ENCODE results near the gene STK24. TPM values are rescaled to one million over a fixed set of nuclear protein-coding genes. Genes with fewer than 3 reads are reported as not detected.

Gene STK24
- total RNA-seq, 2 donors from 2014 or later: 50.8 to 80.3 TPM

DNA sequence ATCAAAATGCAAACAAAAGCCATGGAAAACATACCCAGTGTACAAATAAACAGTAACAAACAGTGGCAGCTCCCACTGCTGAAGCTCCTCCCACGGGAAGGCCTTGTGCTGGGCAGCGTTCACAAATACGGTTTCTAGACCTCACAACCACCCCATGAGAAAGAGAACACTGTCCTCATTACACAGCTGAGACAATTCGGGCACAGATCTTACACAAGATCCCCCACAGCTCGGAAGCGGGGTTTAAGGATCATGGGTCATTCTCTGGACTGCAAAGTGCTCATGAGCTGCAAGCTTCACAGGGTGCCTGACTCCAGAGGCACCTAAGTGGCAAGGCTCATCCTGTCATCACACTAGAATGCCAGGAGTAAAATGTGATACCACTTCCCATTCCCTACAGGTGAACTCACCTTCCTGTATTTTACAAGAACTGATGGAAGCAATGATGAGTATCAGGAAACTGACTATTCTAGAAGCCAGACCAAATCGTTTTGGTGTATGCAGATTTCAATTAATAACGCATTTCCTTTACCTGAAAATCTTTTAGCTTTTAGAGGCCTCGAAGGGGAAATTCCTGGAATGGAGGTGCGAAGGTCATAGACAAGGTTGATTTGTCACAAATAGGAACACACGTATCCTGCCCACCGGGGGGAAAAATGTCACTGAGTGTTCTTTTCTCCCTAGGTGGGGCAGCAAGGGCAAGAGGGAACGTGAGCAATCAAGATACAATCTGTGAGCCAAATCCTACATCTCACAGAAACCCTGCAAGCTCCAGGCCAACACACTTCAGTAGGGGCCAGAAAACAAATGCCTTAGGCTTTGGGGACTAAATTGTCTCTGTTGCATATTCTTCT is 41.2 kb downstream of the STK24 start:
- Histone ChIP-seq H3K4me1 (ENCODE audit: control insufficient read depth in 1 of 2, low read depth in 2 of 2) (peaks cover under 1 to 29% of the 10 kb centered on the region in 2 donors), H3K27me3 (replicated peaks; ENCODE audit: insufficient read depth) (no peaks in the 10 kb centered on the region), H3K9me3 (no peaks in the 10 kb centered on the region), H3K36me3 (no peaks in the 10 kb centered on the region), H3K27ac (no peak overlapping the region), H3K4me3 (no peak overlapping the region)
- ATAC-seq (ENCODE audit: insufficient number of reproducible peaks, low FRiP score, low read depth): no peak
- TF ChIP-seq, protein P1, sequence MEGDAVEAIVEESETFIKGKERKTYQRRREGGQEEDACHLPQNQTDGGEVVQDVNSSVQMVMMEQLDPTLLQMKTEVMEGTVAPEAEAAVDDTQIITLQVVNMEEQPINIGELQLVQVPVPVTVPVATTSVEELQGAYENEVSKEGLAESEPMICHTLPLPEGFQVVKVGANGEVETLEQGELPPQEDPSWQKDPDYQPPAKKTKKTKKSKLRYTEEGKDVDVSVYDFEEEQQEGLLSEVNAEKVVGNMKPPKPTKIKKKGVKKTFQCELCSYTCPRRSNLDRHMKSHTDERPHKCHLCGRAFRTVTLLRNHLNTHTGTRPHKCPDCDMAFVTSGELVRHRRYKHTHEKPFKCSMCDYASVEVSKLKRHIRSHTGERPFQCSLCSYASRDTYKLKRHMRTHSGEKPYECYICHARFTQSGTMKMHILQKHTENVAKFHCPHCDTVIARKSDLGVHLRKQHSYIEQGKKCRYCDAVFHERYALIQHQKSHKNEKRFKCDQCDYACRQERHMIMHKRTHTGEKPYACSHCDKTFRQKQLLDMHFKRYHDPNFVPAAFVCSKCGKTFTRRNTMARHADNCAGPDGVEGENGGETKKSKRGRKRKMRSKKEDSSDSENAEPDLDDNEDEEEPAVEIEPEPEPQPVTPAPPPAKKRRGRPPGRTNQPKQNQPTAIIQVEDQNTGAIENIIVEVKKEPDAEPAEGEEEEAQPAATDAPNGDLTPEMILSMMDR (IDR thresholded peaks at IDR 0.05): no peak
- DNase-seq (ENCODE audit: low spot score): no peak

DNA sequence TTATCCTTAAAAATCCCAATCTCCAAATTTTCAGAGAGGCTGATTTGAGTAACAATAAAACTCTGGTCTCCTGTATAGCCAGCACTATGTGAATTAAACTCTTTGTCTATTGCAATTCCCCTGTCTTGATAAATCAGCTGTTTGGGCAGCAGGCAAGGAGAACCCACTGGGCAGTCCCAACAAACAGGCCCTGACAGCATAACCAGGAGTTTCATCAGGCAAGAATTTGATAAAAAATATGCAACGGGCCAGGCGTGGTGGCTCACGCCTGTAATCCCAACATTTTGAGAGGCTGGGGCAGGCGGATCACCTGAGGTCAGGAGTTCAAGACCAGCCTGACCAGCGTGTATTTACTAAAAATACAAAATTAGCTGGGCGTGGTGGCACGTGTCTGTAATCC is 42.1 kb downstream of the STK24 start:
- TF ChIP-seq, protein P1 (IDR thresholded peaks at IDR 0.05): no peak
- no peaks in the 10 kb centered on the region for H3K27me3 ChIP-seq (replicated peaks; ENCODE audit: insufficient read depth)
- H3K4me1 ChIP-seq (ENCODE audit: control insufficient read depth in 1 of 2, low read depth in 2 of 2): peaks cover 0 to 21% of the 10 kb centered on the region in 2 donors
- H3K27ac ChIP-seq: no peak overlapping the region
- H3K4me3 ChIP-seq: no peak overlapping the region
- ATAC-seq (ENCODE audit: insufficient number of reproducible peaks, low FRiP score, low read depth) (no peak), DNase-seq (ENCODE audit: low spot score) (no peak)
- no peaks in the 10 kb centered on the region for H3K36me3 ChIP-seq
- no peaks in the 10 kb centered on the region for H3K9me3 ChIP-seq

DNA sequence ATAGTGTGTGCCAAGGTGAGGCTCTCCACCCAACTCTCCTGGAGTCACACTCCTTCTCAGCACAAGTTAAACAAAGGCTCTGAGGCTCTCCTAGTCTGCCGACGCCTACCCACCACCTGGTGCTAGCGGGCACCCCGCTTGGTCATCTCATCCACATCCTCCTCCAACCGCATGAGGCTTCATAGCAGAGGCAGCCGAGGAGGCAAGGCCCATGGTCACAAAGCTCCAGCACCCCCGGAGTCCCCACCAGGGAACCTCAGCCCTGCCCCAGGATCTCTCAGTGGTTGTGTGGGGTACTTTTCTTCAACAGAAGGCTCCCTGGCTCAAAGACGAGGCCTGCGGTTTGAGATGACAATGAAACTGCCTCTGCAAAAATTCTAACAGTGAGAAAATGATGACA is 43.0 kb downstream of the STK24 start:
- H3K4me3 ChIP-seq: no peak overlapping the region
- DNase-seq (ENCODE audit: low spot score): no peak
- peaks cover 0 to 24% of the 10 kb centered on the region in 2 donors for H3K4me1 ChIP-seq (ENCODE audit: control insufficient read depth in 1 of 2, low read depth in 2 of 2)
- TF ChIP-seq, protein P1 (IDR thresholded peaks at IDR 0.05): no peak
- H3K9me3 ChIP-seq: no peaks in the 10 kb centered on the region
- H3K27me3 ChIP-seq (replicated peaks; ENCODE audit: insufficient read depth): no peaks in the 10 kb centered on the region
- no peak for ATAC-seq (ENCODE audit: insufficient number of reproducible peaks, low FRiP score, low read depth)
- no peaks in the 10 kb centered on the region for H3K36me3 ChIP-seq
- H3K27ac ChIP-seq: no peak overlapping the region

DNA sequence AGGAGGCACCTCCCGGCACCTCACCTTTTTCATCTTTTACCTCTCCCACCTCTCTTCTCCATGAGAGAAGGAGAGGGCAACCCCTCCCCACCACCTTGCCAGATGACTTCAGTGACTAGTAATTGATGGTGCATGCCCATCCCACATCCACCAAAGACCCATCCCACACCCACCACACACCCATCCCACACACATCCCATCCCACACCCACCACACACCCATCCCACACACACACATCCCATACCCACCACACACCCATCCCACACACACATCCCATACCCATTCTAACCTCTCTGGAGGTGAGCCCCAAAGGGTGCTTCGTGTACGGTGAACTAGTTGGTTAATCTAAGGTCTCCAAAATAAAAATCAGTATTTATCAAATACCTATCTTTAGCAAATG is 44.7 kb downstream of the STK24 start:
- ATAC-seq (ENCODE audit: insufficient number of reproducible peaks, low FRiP score, low read depth) (no peak), DNase-seq (ENCODE audit: low spot score) (no peak)

DNA sequence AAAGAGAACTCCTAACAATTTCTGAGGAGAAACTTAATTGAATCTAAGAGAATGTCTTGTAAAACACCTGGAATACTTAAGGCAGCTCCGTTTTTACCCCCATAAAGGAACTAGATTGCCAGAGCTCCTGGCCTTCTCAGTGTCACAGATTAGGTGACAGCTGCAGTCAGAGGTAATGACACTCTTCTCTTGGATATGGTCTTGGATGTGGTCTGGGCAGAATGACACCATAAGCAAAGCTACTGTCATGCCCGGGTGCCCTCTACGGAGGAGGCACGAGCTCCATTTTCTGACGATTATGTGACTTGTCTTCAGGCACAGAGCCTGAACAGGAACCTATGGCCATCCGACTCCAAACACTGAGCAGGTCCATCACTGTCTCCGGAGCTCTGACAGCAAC is 46.7 kb downstream of the STK24 start:
- TF ChIP-seq, protein P1 (IDR thresholded peaks at IDR 0.05): no peak
- DNase-seq (ENCODE audit: low spot score) (no peak), ATAC-seq (ENCODE audit: insufficient number of reproducible peaks, low FRiP score, low read depth) (no peak)
- peaks cover 0 to 13% of the 10 kb centered on the region in 2 donors for H3K4me1 ChIP-seq (ENCODE audit: control insufficient read depth in 1 of 2, low read depth in 2 of 2)
- H3K36me3 ChIP-seq: no peaks in the 10 kb centered on the region
- no peak overlapping the region for H3K27ac ChIP-seq
- H3K27me3 ChIP-seq (replicated peaks; ENCODE audit: insufficient read depth): no peaks in the 10 kb centered on the region
- H3K4me3 ChIP-seq: no peak overlapping the region
- no peaks in the 10 kb centered on the region for H3K9me3 ChIP-seq

More for the DNA sequence above, 44.7 kb downstream of the STK24 start:
- H3K4me1 ChIP-seq (ENCODE audit: control insufficient read depth in 1 of 2, low read depth in 2 of 2): peaks cover 0 to 26% of the 10 kb centered on the region in 2 donors
- TF ChIP-seq, protein P1 (IDR thresholded peaks at IDR 0.05): no peak
- H3K36me3 ChIP-seq: no peaks in the 10 kb centered on the region
- H3K27ac ChIP-seq: no peak overlapping the region
- H3K9me3 ChIP-seq: no peaks in the 10 kb centered on the region
- no peaks in the 10 kb centered on the region for H3K27me3 ChIP-seq (replicated peaks; ENCODE audit: insufficient read depth)
- no peak overlapping the region for H3K4me3 ChIP-seq
